GM21619 (cell line): ENCODE data around the gene ARHGAP20.

ENCODE experiments used
- ATAC-seq: cut with Tn5 transposase; IDR thresholded peaks from one replicate; pipeline ENCODE4 v1.9.1; 2021; ENCODE audit not compliant: unreplicated experiment

Gene ARHGAP20

GRCh38 chr11:110530900-110531741 is 181.1 kb downstream of the ARHGAP20 start:
- ATAC-seq = no peak

GRCh38 chr11:110529043-110529442 is 183.2 kb downstream of the ARHGAP20 start:
- no peak for ATAC-seq

- ATAC-seq = no peak
These were observed 185.1 kb downstream of the ARHGAP20 start for GRCh38 chr11:110527146-110527545.
